ENCODE data around the gene HPX. TPM values are rescaled to one million over a fixed set of nuclear protein-coding genes. Genes with fewer than 3 reads are reported as not detected.

The HPX gene
- total and polyA plus RNA-seq, 2 of the 13 experiments (the other 11 are each of a cell fraction or from before 2014, with no cell fraction given): 9.2 to 57.4 TPM

DNA sequence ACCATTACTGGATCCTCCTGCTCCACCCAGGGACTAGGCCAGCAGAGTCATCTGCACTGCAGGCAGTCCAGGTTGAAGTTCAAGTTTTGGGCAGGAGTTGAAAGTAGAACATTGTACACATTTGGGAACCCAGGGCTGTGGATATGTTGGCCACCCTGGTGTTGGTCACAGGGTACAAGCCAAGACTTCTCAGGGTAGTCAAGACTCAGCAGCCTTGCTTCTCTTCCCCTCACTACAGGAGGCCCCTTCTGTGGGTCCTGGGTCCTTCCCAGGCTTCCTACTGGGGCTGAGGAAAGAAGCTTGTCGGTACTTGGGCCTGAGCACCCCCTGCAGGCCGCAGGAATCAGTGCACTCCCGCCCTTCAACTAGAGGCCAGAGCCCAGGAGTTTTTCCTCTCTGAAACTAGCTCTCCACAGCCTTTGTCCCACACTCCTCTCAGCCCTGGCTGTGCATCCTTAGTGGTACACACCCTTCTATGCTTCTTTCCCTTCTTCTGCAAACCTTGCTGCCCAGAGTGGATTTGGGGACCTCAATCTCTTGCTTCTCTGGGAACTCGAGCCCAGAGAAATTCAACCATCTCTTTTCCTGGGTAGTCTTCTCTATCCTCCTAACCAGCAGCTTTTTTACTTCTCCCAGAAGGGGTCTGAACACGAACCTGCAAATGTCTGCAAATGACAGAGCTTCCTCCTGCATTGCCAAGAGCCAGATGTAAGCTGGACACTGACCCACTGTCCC lies 2.6 kb upstream of the HPX start (continued):
- TF ChIP-seq ZNF292 (CRISPR knock-in tag; IDR thresholded peaks at IDR 0.05; ENCODE audit: borderline replicate concordance, low read depth): no peak
- no peak for TF ChIP-seq SOX6 (IDR thresholded peaks at IDR 0.05)
- peak; percentile 29; the same call in 1 of the 2 replicates for TF ChIP-seq SOX6 (CRISPR knock-in tag; IDR thresholded peaks at IDR 0.05)
- TF ChIP-seq, protein P1, sequence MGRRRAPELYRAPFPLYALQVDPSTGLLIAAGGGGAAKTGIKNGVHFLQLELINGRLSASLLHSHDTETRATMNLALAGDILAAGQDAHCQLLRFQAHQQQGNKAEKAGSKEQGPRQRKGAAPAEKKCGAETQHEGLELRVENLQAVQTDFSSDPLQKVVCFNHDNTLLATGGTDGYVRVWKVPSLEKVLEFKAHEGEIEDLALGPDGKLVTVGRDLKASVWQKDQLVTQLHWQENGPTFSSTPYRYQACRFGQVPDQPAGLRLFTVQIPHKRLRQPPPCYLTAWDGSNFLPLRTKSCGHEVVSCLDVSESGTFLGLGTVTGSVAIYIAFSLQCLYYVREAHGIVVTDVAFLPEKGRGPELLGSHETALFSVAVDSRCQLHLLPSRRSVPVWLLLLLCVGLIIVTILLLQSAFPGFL (CRISPR knock-in tag; IDR thresholded peaks at IDR 0.05): no peak
- no peak for TF ChIP-seq ELF1 (CRISPR knock-in tag; IDR thresholded peaks at IDR 0.05)
- TF ChIP-seq HNF4A (CRISPR knock-in tag; IDR thresholded peaks at IDR 0.05): 0 out of 2 replicates have a peak, but pooled peaks have one; percentile 5
- no peak for TF ChIP-seq SMAD1 (CRISPR knock-in tag; IDR thresholded peaks at IDR 0.05; ENCODE audit: borderline replicate concordance, low read depth)
- no peak for TF ChIP-seq ETV6 (CRISPR knock-in tag; conservative IDR thresholded peaks at IDR 0.05)
- TF ChIP-seq MAZ (IDR thresholded peaks at IDR 0.05; ENCODE audit: borderline replicate concordance, low read depth, low read length): no peak
- no peak for TF ChIP-seq MAZ (CRISPR knock-in tag; IDR thresholded peaks at IDR 0.05; ENCODE audit: low read depth)
- TF ChIP-seq, protein P2, sequence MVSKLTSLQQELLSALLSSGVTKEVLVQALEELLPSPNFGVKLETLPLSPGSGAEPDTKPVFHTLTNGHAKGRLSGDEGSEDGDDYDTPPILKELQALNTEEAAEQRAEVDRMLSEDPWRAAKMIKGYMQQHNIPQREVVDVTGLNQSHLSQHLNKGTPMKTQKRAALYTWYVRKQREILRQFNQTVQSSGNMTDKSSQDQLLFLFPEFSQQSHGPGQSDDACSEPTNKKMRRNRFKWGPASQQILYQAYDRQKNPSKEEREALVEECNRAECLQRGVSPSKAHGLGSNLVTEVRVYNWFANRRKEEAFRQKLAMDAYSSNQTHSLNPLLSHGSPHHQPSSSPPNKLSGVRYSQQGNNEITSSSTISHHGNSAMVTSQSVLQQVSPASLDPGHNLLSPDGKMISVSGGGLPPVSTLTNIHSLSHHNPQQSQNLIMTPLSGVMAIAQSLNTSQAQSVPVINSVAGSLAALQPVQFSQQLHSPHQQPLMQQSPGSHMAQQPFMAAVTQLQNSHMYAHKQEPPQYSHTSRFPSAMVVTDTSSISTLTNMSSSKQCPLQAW (CRISPR knock-in tag; IDR thresholded peaks at IDR 0.05): 0 out of 2 replicates have a peak, but pooled peaks have one; percentile 25
- TF ChIP-seq, protein P3, sequence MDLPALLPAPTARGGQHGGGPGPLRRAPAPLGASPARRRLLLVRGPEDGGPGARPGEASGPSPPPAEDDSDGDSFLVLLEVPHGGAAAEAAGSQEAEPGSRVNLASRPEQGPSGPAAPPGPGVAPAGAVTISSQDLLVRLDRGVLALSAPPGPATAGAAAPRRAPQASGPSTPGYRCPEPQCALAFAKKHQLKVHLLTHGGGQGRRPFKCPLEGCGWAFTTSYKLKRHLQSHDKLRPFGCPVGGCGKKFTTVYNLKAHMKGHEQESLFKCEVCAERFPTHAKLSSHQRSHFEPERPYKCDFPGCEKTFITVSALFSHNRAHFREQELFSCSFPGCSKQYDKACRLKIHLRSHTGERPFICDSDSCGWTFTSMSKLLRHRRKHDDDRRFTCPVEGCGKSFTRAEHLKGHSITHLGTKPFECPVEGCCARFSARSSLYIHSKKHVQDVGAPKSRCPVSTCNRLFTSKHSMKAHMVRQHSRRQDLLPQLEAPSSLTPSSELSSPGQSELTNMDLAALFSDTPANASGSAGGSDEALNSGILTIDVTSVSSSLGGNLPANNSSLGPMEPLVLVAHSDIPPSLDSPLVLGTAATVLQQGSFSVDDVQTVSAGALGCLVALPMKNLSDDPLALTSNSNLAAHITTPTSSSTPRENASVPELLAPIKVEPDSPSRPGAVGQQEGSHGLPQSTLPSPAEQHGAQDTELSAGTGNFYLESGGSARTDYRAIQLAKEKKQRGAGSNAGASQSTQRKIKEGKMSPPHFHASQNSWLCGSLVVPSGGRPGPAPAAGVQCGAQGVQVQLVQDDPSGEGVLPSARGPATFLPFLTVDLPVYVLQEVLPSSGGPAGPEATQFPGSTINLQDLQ (CRISPR knock-in tag; IDR thresholded peaks at IDR 0.05): no peak

All from HepG2 (cell line).